HFFc6 (cell line): Measurements from ENCODE around the gene HIVEP3. TPM values are rescaled to one million over a fixed set of nuclear protein-coding genes. Genes with fewer than 3 reads are reported as not detected.
A peak's percentile ranks its signal among the peaks of the same experiment; 100 is the strongest.

Experiments
- DNase-seq: peaks from one replicate; pipeline ENCODE4 v3.0.0-alpha.2; 2018
- H3K27ac Mint-ChIP-seq: 2 replicates; pipeline ENCODE4 v1.8.0; 2020; ENCODE audit warnings: mild to moderate bottlenecking, mixed read lengths
- H3K27me3 Mint-ChIP-seq: 2 replicates; pipeline ENCODE4 v1.8.0; 2021; ENCODE audit warnings: mild to moderate bottlenecking, moderate library complexity, mixed read lengths; ENCODE audit not compliant: insufficient read depth
- H3K36me3 Mint-ChIP-seq: 2 replicates; pipeline ENCODE4 v1.8.0; 2021; ENCODE audit warnings: low read depth, mixed read lengths
- H3K4me1 Mint-ChIP-seq: 2 replicates; pipeline ENCODE4 v1.8.0; 2020; ENCODE audit warnings: low read depth, mixed read lengths
- H3K4me3 Mint-ChIP-seq: 2 replicates; pipeline ENCODE4 v1.8.0; 2020; ENCODE audit warnings: mild to moderate bottlenecking, moderate library complexity, mixed read lengths
- H3K9me3 Mint-ChIP-seq: 2 replicates; pipeline ENCODE4 v1.8.0; 2020; ENCODE audit warnings: mild to moderate bottlenecking, mixed read lengths
- CTCF ChIP-seq: fragments of 200-600 bp; sonication (generic); IDR thresholded peaks from 2 replicates; pipeline ENCODE4 v1.5.0; 2021; ENCODE audit warnings: antibody characterized with exemption, mild to moderate bottlenecking
- total RNA-seq, 6 experiments: library from RNA; stranded (reverse); fragmentation: NEBNext Ultra II Directional; extraction: Animal tissue kit (Norgen Biotek cat#: 25700); gene quantifications; 2 replicates in 1 of 6; 3 replicates in 5 of 6; pipeline ENCODE4 v1.2.3, GENCODE V29; 2021

The HIVEP3 gene
- total RNA-seq, 6 experiments from 2014 or later, result 7.0 to 9.7 (median 7.9) TPM

DNA sequence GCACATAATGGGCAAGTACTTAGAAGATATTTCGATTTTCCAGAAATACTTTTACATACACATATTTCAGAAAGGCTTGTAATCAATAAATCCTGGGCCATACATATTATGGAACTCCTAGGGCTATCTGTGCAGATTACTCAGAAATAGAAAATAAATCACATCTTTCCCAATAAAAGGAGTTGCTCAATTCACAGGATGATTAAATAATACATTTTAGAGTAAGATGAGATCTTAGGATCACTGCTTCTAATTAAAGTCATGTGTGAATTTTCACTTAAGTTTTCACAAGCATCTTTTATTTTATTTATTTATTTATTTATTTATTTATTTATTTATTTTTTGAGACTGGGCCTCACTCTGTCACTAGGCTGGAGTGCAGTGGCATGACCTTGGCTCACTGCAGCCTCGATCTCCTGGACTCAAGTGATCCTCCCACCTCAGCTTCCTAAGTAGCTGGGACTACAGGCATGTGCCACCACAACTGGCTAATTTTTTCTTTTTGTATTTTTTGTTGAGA, 144.2 kb downstream of the HIVEP3 start:
- H3K4me3 Mint-ChIP-seq, result no peak overlapping the region
- no peaks in the 10 kb centered on the region for H3K9me3 Mint-ChIP-seq
- H3K4me1 Mint-ChIP-seq, result peaks cover 31% of the 10 kb centered on the region
- H3K36me3 Mint-ChIP-seq, result no peaks in the 10 kb centered on the region
- DNase-seq, result no peak
- no peak overlapping the region for H3K27ac Mint-ChIP-seq
- TF ChIP-seq CTCF, result no peak
- H3K27me3 Mint-ChIP-seq, result no peaks in the 10 kb centered on the region; the same call in none of the 2 replicates

- H3K36me3 Mint-ChIP-seq, result no peaks in the 10 kb centered on the region
- H3K9me3 Mint-ChIP-seq, result no peaks in the 10 kb centered on the region
- no peak for DNase-seq
- peaks cover 31% of the 10 kb centered on the region for H3K4me1 Mint-ChIP-seq
- no peak for TF ChIP-seq CTCF
- no peak overlapping the region for H3K4me3 Mint-ChIP-seq
- no peaks in the 10 kb centered on the region; the same call in none of the 2 replicates for H3K27me3 Mint-ChIP-seq
- H3K27ac Mint-ChIP-seq, result no peak overlapping the region; the same call in 1 of the 2 replicates
These were observed 144.9 kb downstream of the HIVEP3 start for GRCh38 chr1:41773842-41774241.

- Mint-ChIP-seq H3K9me3 (no peaks in the 10 kb centered on the region), H3K27ac (peak overlapping the region; percentile 25), H3K4me1 (peaks cover 32% of the 10 kb centered on the region), H3K36me3 (no peaks in the 10 kb centered on the region), H3K27me3 (no peaks in the 10 kb centered on the region; the same call in none of the 2 replicates), H3K4me3 (no peak overlapping the region)
- no peak for TF ChIP-seq CTCF
- peak; percentile 82 for DNase-seq
These were observed 145.6 kb downstream of the HIVEP3 start for GRCh38 chr1:41773144-41773591.

DNA sequence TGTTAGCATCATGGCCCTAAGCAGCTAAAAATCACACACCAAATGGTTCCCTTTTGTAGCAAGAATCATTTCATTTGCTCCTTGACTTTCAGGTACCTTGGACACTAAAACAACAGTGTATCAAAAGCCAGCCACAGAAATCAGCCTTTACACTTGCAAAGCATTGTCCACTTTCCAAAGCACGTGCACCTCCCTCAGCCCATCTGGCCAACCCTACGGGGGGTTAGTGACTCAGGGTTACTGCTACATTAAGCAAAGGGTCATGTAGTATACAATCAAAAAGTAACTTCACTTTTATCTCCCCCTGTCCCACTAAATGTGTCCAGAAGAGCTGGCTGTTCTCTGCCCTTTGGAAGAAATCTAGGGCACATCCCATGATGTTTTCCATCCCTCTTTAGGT, 149.7 kb downstream of the HIVEP3 start:
- H3K27me3 Mint-ChIP-seq, result peaks cover 1% of the 10 kb centered on the region
- no peak for DNase-seq
- no peaks in the 10 kb centered on the region for H3K36me3 Mint-ChIP-seq
- H3K4me1 Mint-ChIP-seq, result peaks cover 55% of the 10 kb centered on the region
- H3K9me3 Mint-ChIP-seq, result no peaks in the 10 kb centered on the region
- no peak for TF ChIP-seq CTCF
- H3K27ac Mint-ChIP-seq, result no peak overlapping the region
- H3K4me3 Mint-ChIP-seq, result no peak overlapping the region

DNA sequence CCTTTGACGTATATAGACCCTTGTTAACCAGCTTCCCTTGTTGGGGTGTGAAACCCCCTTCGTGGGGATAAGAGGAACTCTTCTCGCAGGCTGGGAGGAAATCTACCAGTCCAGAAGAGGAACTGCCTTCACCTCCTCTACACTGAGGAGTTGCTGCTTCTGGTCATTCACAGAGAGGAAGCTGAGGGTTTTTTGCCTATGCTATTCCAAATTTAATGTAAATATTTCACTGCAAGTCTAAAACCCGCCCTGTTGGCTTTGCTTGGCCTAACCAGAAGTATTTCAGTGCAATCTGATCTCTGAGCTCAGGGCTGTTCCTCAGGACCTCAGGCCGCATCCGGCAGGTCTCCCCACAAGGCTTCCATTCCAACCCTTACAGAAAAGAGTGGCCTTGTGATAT, 150.1 kb downstream of the HIVEP3 start:
- TF ChIP-seq CTCF, result no peak
- DNase-seq, result no peak
- no peaks in the 10 kb centered on the region for H3K9me3 Mint-ChIP-seq
- peaks cover 50% of the 10 kb centered on the region for H3K4me1 Mint-ChIP-seq
- H3K27me3 Mint-ChIP-seq, result peaks cover 3% of the 10 kb centered on the region
- no peak overlapping the region for H3K27ac Mint-ChIP-seq
- no peak overlapping the region for H3K4me3 Mint-ChIP-seq
- H3K36me3 Mint-ChIP-seq, result no peaks in the 10 kb centered on the region
